GM13977 (cell line): ENCODE data around the gene TENT4B.

ENCODE experiments used
- DNase-seq: peaks from one replicate; pipeline ENCODE4 v3.0.0; 2012; ENCODE audit warnings: low spot score
- in situ Hi-C: fragments of 300-500 bp; cut with MboI; formaldehyde crosslinking; loops from one replicate; pipeline ENCODE4 v1.12.0; 2022; ENCODE audit warnings: low sequenced_read_pairs, low pct_unique_long_range_greater_than_20kb, mixed read lengths, inconsistent platforms; ENCODE audit not compliant: unreplicated experiment
- TF ChIP-seq, protein P1 (sequence below): IDR thresholded peaks from 2 replicates; pipeline ENCODE4 v1.5.1; 2012; ENCODE audit warnings: mild to moderate bottlenecking, control low read depth; ENCODE audit not compliant: insufficient read depth; ENCODE audit errors: extremely low read depth, missing control alignments

Gene TENT4B

DNA sequence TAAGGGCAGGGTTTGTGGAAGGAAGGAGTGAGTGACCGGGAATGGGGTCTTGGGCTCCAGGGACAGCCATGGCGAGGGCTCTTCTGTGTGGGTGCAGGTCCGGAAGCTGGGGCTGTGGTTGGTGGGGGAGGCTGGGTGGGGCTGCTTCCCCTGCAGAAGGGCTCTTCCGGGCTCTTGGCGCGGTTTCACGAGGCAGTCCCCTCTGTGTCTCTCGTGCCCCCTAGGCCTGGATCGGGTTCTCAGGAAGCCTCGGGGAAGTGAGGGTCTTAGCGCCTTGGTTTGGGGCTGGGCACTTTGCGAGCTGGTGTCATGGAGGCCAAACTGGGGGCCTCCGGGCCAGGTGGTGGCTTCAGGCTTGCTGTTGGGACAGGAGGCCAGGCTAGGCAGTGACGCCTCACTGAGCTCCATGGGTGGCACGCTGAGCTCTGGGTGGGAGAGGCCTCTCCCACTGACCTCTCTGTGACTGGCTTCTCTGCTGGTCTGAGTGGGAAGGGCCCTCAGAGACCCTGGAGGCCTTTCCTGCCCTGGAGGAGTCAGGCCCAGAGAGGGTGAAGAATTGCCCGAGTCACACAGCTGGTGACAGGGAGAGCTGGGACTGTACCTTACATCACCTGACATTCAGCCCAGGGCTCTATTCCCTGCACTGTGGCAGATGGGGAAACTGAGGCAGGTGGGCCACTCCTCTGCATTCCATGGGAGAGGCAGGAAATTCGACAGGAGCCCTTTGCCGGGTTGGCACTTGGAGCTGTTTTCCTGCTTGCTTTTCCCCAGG lies 121.4 kb downstream of the TENT4B start:
- peak; percentile 72 for DNase-seq
- in situ Hi-C loops, result no loop called here

DNA sequence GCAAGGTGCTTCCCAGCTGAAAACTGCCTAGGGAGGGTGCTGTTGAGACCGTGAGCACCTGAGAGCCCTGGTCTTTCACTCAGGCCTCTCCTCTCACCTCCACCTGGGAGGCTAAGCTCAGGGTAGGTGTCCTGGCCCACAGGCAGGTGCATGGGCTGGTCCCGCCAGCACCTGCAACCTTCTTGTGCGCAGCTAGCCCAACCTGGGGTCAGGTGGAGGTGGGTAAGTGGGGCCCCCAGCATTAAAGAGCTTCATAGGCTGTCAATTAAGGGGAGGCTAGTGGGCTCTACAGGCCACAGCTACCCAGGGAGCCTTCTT lies 122.0 kb downstream of the TENT4B start:
- TF ChIP-seq, protein P1, sequence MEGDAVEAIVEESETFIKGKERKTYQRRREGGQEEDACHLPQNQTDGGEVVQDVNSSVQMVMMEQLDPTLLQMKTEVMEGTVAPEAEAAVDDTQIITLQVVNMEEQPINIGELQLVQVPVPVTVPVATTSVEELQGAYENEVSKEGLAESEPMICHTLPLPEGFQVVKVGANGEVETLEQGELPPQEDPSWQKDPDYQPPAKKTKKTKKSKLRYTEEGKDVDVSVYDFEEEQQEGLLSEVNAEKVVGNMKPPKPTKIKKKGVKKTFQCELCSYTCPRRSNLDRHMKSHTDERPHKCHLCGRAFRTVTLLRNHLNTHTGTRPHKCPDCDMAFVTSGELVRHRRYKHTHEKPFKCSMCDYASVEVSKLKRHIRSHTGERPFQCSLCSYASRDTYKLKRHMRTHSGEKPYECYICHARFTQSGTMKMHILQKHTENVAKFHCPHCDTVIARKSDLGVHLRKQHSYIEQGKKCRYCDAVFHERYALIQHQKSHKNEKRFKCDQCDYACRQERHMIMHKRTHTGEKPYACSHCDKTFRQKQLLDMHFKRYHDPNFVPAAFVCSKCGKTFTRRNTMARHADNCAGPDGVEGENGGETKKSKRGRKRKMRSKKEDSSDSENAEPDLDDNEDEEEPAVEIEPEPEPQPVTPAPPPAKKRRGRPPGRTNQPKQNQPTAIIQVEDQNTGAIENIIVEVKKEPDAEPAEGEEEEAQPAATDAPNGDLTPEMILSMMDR, result peak; percentile 18
- in situ Hi-C loops, result no loop called here
- DNase-seq, result no peak

More for the DNA sequence above, 121.4 kb downstream of the TENT4B start:
- TF ChIP-seq, protein P1, result no peak

DNA sequence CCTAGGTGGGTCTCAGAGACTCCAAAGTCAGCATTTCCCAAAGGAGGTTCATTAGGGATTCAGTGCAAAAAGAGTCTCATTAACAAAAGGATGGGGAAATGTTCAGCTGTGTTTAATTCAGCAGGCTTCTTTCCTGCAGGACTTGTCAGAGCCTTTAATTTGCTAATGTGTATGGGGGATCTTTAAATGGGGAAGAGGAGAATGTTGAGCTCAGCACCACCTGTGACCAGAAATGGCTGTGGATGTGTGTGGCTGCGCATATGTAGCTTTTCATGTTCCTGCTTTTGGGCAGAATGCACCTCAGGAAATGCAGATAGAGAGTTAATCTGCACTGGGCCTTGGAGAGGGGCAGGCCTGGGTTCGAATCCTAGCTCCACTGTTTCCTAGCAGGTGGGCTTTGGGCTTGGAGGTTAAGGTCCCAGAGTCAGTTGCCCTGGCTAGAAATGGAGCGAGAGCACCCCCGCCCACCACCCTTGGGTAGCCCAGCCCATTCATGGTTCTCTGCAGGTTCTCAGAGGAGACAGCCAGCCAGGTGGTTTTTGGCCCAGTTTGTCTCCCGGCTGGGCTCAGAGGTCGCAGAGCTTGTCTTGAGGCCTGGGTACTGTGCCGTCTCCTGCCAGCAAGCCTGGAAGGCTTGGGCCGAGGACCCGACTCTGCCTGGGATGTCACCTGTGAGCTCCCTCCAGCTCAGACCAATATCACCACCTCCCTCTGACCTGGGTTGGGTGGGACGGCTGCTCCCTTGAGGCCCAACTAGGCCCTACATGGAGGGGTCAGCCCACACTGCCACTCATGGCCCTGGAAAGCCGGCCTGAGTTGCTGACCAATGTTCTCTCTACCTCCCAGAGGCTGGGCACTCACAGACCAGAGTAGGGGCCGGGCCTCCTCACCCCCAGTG lies 122.6 kb downstream of the TENT4B start:
- in situ Hi-C loops, result no loop called here
- TF ChIP-seq, protein P1, result no peak
- DNase-seq, result no peak

DNA sequence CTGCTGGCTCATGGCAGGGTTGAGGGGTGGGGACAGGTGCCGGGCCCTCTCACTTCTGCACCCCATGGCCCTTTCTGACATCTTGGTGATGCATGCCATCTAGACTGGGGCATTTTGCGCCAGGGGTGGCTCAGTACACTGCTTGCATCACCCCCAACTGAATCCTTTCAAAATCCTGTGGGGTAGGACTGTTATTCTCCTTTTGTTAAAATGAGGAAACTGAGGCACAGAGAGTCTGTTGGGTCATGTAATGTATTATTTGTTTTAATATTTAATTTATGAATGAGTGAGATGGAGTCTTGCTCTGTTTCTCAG lies 123.2 kb downstream of the TENT4B start:
- DNase-seq, result no peak
- TF ChIP-seq, protein P1, result no peak
- in situ Hi-C loops, result no loop called here

DNA sequence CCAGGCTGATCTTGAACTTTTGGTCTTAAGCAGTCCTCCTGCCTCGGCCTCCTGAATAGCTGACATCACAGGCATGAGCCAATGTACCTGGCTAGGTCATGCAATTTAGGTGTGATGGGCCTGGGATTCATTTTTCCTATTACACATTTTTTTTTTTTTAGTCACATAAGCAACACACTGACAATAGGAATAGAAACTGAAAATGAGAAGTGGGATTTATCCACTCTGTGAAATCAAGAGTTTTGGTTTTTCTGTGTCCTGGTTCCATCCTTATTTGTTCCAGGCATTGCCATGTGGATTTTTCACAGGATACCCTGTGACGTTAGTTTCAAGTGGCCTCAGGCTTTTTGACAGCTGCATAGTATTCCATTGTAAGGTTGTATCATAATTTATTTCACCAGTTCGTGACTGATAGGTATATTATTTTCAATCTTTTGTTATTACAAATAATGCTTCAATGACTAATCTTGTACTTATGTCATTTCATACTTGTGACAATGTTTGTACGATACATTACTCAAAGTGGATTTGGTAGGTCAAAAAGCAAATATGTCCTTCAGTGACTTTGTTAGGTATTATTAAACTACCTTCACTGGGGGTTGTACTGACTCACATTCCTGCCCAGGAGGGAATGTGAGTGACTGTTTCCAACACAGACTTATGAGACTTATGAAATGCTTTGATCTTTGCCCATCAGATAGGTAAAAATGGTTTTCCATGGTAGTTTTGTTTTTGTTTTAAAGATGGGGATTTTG lies 123.9 kb downstream of the TENT4B start:
- TF ChIP-seq, protein P1, result no peak
- no peak for DNase-seq
- in situ Hi-C loops, result no loop called here

DNA sequence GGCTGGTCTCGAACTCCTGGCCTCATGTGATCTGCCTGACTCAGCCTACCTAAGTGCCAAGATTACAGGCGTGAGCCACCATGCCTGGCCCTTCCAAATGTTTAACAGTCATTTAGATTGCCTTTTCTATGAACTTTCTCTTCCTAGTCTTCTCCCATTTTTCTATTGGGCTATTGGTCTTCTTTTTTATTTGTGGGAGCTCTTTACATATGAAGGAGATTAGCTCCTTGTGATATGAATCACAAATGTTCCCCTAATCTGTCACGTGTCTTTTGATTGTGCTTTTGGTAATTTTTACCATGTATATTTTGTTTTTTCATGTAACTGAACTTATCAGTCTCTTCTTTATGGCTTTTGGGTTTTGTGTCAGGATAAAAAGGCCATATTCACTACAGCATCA lies 125.1 kb downstream of the TENT4B start:
- TF ChIP-seq, protein P1, result no peak
- no peak for DNase-seq
- in situ Hi-C loops, result no loop called here
